K562 (cell line): ENCODE measurements around the gene LSM6. TPM values are rescaled to one million over a fixed set of nuclear protein-coding genes. Genes with fewer than 3 reads are reported as not detected.

ENCODE experiments used
- BMI1 ChIP-seq: fragments of 150-350 bp; IDR thresholded peaks from 2 replicates; pipeline ENCODE4 v1.6.1; 2014; ENCODE audit warnings: low read length
- CCNT2 ChIP-seq: IDR thresholded peaks from 2 replicates; pipeline ENCODE4 v1.6.1; 2011; ENCODE audit warnings: borderline replicate concordance, low read depth, mild to moderate bottlenecking, moderate library complexity, mixed read lengths, low read length; ENCODE audit not compliant: insufficient read length; ENCODE audit errors: extremely low read depth
- ETS1 ChIP-seq: conservative IDR thresholded peaks from 2 replicates; pipeline ENCODE4 v1.6.1; 2011; ENCODE audit warnings: low read depth, mild to moderate bottlenecking, low read length; ENCODE audit not compliant: control insufficient read depth
- ILF3 ChIP-seq: fragments of 450-650 bp; IDR thresholded peaks from 2 replicates; pipeline ENCODE4 v1.6.1; 2018; ENCODE audit warnings: antibody characterized with exemption, mild to moderate bottlenecking, moderate library complexity, borderline replicate concordance
- KAT7 ChIP-seq: sonication (generic); formaldehyde crosslinking; IDR thresholded peaks from 2 replicates; pipeline ENCODE4 v1.8.0; 2022; ENCODE audit warnings: missing genetic modification reagents, mild to moderate bottlenecking, borderline replicate concordance
- PHB2 ChIP-seq: fragments of 450-650 bp; IDR thresholded peaks from 2 replicates; pipeline ENCODE4 v1.6.1; 2017; ENCODE audit warnings: low read depth
- RBBP5 ChIP-seq: fragments of 200-600 bp; sonication (generic); IDR thresholded peaks from 2 replicates; pipeline ENCODE4 v1.6.1; 2012; ENCODE audit warnings: borderline replicate concordance, mild to moderate bottlenecking, low read length, control low read depth, inconsistent platforms; ENCODE audit not compliant: insufficient read depth, poor library complexity, severe bottlenecking
- REST ChIP-seq, 2 experiments: fragments of 450-650 bp; formaldehyde crosslinking in 1 of 2; IDR thresholded peaks; 2 replicates each; pipeline versions ENCODE4 v1.4.0 to v1.6.1; 2014 to 2020; ENCODE audit warnings: mild to moderate bottlenecking in 2 of 2, borderline replicate concordance in 1 of 2, low read depth in 1 of 2
- SIX5 ChIP-seq, 2 experiments: IDR thresholded peaks; 2 replicates each; pipeline ENCODE4 v1.6.1; 2011; ENCODE audit warnings: low read length in 2 of 2, borderline replicate concordance in 1 of 2, low read depth in 1 of 2, mild to moderate bottlenecking in 1 of 2, moderate library complexity in 1 of 2; ENCODE audit not compliant: insufficient read depth in 1 of 2
- SP1 ChIP-seq: sonication (generic); formaldehyde crosslinking; IDR thresholded peaks from 2 replicates; pipeline ENCODE4 v1.8.1; 2022; ENCODE audit warnings: mild to moderate bottlenecking, missing genetic modification reagents
- ZFP30 ChIP-seq: fragments of 250-450 bp; sonication (Bioruptor Pico); IDR thresholded peaks from 2 replicates; pipeline ENCODE4 v1.8.0; 2022; ENCODE audit warnings: moderate library complexity, mild to moderate bottlenecking, inconsistent platforms, borderline replicate concordance
- polyA plus RNA-seq, 8 experiments: library from polyadenylated mRNA; depleted of rRNA in 4 of 8; stranded (reverse) in 5 of 8; unstranded in 3 of 8; fragments of >200 nt; fragmentation: Nextera tagmentation in 2 of 8; fragmentation: Illumina TruSeq in 1 of 8; extraction: Ambion mirVana in 2 of 8; extraction: Trizol in 1 of 8; gene quantifications; 2 replicates each; pipeline versions ENCODE4 v1.2.1 to v1.2.3, GENCODE V29; 2011 to 2014; ENCODE audit warnings: inconsistent platforms in 1 of 8, missing spikeins in 1 of 8
- total RNA-seq, 7 experiments: library from RNA; depleted of rRNA in 6 of 7; stranded (reverse); fragments of >200 nt in 6 of 7; fragmentation: Illumina TruSeq in 2 of 7; extraction: Trizol in 2 of 7; gene quantifications; 2 replicates each; pipeline versions ENCODE4 v1.2.1 to v1.2.3, GENCODE V29; 2011 to 2021; ENCODE audit warnings: low replicate concordance in 1 of 7

Gene LSM6
- total and polyA plus RNA-seq, 9 of the 15 experiments (the other 6 are each of a cell fraction or from before 2014, with no cell fraction given) = 39.9 to 150 (median 97.4) TPM

- TF ChIP-seq BMI1 (no peak), SP1 (no peak), REST (IDR thresholded peaks at IDR 0.05; ENCODE audit: borderline replicate concordance) (no peak), REST (CRISPR knock-in tag; IDR thresholded peaks at IDR 0.05; ENCODE audit: low read depth) (no peak), PHB2 (no peak), RBBP5 (no peak), ZFP30 (CRISPR knock-in tag) (no peak), ETS1 (no peak), KAT7 (no peak), CCNT2 (no peak), ILF3 (no peak), SIX5 (IDR thresholded peaks at IDR 0.05; ENCODE audit: borderline replicate concordance in 1 of 2, insufficient read depth in 1 of 2, low read depth in 1 of 2, low read length in 2 of 2) (no peak)
Observed at GRCh38 chr4:146170149-146170548, 5.4 kb upstream of the LSM6 start (continued).
